Measurements from ENCODE around the gene RNF152. TPM values are rescaled to one million over a fixed set of nuclear protein-coding genes. Genes with fewer than 3 reads are reported as not detected.
A peak's percentile ranks its signal among the peaks of the same experiment; 100 is the strongest.

RNF152 gene
- total RNA-seq, 1 donor from 2014 or later, result 24.1 TPM

GRCh38 chr18:61900504-61901281 is 7.9 kb upstream of the RNF152 start:
- H3K9me3 Mint-ChIP-seq, result peaks cover 8% of the 10 kb centered on the region
- peak overlapping the region; percentile 23 for H2AFZ ChIP-seq (replicated peaks)
- no peak overlapping the region for H3K4me3 ChIP-seq
- no peaks in the 10 kb centered on the region for H3K9me3 ChIP-seq (ENCODE audit: low read depth)
- H3K9ac ChIP-seq, result no peak overlapping the region
- peaks cover 21% of the 10 kb centered on the region for H3F3A ChIP-seq (ENCODE audit: low read depth)
- H3K4me3 Mint-ChIP-seq, result peak overlapping the region; percentile 25
- H3K27me3 ChIP-seq, result no peaks in the 10 kb centered on the region
- peaks cover 1% of the 10 kb centered on the region for H3K36me3 Mint-ChIP-seq
- H4K20me1 ChIP-seq (ENCODE audit: low read depth), result no peaks in the 10 kb centered on the region
- H3K27me3 Mint-ChIP-seq (ENCODE audit: insufficient read depth, low read depth), result peaks cover 11% of the 10 kb centered on the region
- H3K4me1 ChIP-seq, result peaks cover 15% of the 10 kb centered on the region
- no peaks in the 10 kb centered on the region for H3K36me3 ChIP-seq
- H3K79me2 ChIP-seq (ENCODE audit: low read depth), result no peaks in the 10 kb centered on the region
- H3K4me1 Mint-ChIP-seq, result peaks cover 30% of the 10 kb centered on the region
- H3K4me2 ChIP-seq, result no peak overlapping the region
- H3K27ac ChIP-seq, result no peak overlapping the region
- TF ChIP-seq EZH2phosphoT487 (IDR thresholded peaks at IDR 0.05) (no peak), CTCF (IDR thresholded peaks at IDR 0.05) (no peak), EZH2 (IDR thresholded peaks at IDR 0.05) (no peak)
- no peak overlapping the region for H3K27ac Mint-ChIP-seq
- DNase-seq (ENCODE audit: low spot score), result no peak

GRCh38 chr18:61898640-61899101 is 5.9 kb upstream of the RNF152 start:
- H3K27ac Mint-ChIP-seq, result peak overlapping the region; percentile 80

GRCh38 chr18:61896757-61897156 is 4.0 kb upstream of the RNF152 start:
- Histone ChIP-seq H3K36me3 (no peaks in the 10 kb centered on the region), H3K79me2 (ENCODE audit: low read depth) (peaks cover 17% of the 10 kb centered on the region), H3K4me3 (no peak overlapping the region), H2AFZ (replicated peaks) (no peak overlapping the region), H3K9ac (no peak overlapping the region), H3F3A (ENCODE audit: low read depth) (peaks cover 44% of the 10 kb centered on the region), H3K4me2 (peak overlapping the region; percentile 37), H3K4me1 (peaks cover 27% of the 10 kb centered on the region), H4K20me1 (ENCODE audit: low read depth) (peaks cover 11% of the 10 kb centered on the region), H3K9me3 (ENCODE audit: low read depth) (no peaks in the 10 kb centered on the region), H3K27me3 (peaks cover 7% of the 10 kb centered on the region), H3K27ac (peak overlapping the region; percentile 75)
- Mint-ChIP-seq H3K27me3 (ENCODE audit: insufficient read depth, low read depth) (peaks cover 11% of the 10 kb centered on the region), H3K4me1 (peaks cover 46% of the 10 kb centered on the region), H3K27ac (peak overlapping the region; percentile 93), H3K9me3 (peaks cover 8% of the 10 kb centered on the region), H3K4me3 (peak overlapping the region; percentile 16), H3K36me3 (peaks cover 6% of the 10 kb centered on the region)
- no peak for TF ChIP-seq EZH2phosphoT487 (IDR thresholded peaks at IDR 0.05)
- no peak for TF ChIP-seq EZH2 (IDR thresholded peaks at IDR 0.05)
- no peak for TF ChIP-seq CTCF (IDR thresholded peaks at IDR 0.05)
- DNase-seq (ENCODE audit: low spot score), result peak; percentile 83

More at GRCh38 chr18:61898640-61899101, 5.9 kb upstream of the RNF152 start:
- Mint-ChIP-seq H3K4me1 (peaks cover 36% of the 10 kb centered on the region), H3K4me3 (peak overlapping the region; percentile 64), H3K9me3 (peaks cover 8% of the 10 kb centered on the region), H3K27me3 (ENCODE audit: insufficient read depth, low read depth) (peaks cover 11% of the 10 kb centered on the region), H3K36me3 (peaks cover 1% of the 10 kb centered on the region)
- TF ChIP-seq EZH2 (IDR thresholded peaks at IDR 0.05) (no peak), CTCF (IDR thresholded peaks at IDR 0.05) (no peak), EZH2phosphoT487 (IDR thresholded peaks at IDR 0.05) (no peak)
- no peaks in the 10 kb centered on the region for H3K36me3 ChIP-seq
- H3K79me2 ChIP-seq (ENCODE audit: low read depth), result no peaks in the 10 kb centered on the region
- no peak for DNase-seq (ENCODE audit: low spot score)
- H2AFZ ChIP-seq (replicated peaks), result no peak overlapping the region
- no peak overlapping the region for H3K27ac ChIP-seq
- peak overlapping the region; percentile 1 for H3K4me2 ChIP-seq
- no peaks in the 10 kb centered on the region for H4K20me1 ChIP-seq (ENCODE audit: low read depth)
- H3K4me3 ChIP-seq, result no peak overlapping the region
- H3K9me3 ChIP-seq (ENCODE audit: low read depth), result no peaks in the 10 kb centered on the region
- H3K4me1 ChIP-seq, result peaks cover 20% of the 10 kb centered on the region
- no peaks in the 10 kb centered on the region for H3K27me3 ChIP-seq
- H3K9ac ChIP-seq, result no peak overlapping the region
- H3F3A ChIP-seq (ENCODE audit: low read depth), result peaks cover 32% of the 10 kb centered on the region
